Right hindlimb (tissue), 1 donor: ENCODE measurements around the gene LRRC42.
"Not testable (repeated sequence)": the region's sequence is repeated elsewhere in the genome, so short reads cannot be mapped to it uniquely, and the experiment has no call there.

Experiments used
- DNase-seq: peaks from one replicate; pipeline ENCODE4 v3.0.0-alpha.2; 2018

Gene LRRC42

DNA sequence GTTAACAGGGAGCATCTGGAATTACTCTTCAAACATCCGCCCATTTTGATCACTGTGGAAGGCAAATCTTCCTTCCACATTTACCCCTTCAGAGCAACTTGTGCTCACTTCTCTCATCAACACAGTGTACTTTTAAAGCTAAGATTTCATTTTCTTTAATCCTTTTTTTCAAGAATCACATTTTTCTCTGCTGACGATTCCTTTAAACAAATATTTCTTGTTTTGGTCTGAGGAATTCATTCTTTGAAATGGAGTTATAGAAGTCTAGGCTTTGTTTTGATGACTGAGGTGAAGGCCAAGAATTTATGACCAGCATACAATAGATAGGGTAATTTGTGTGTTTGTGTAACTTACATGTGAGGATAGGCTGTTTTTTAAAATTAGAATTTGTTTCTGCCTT lies 25.6 kb downstream of the LRRC42 start:
- no peak for DNase-seq

DNA sequence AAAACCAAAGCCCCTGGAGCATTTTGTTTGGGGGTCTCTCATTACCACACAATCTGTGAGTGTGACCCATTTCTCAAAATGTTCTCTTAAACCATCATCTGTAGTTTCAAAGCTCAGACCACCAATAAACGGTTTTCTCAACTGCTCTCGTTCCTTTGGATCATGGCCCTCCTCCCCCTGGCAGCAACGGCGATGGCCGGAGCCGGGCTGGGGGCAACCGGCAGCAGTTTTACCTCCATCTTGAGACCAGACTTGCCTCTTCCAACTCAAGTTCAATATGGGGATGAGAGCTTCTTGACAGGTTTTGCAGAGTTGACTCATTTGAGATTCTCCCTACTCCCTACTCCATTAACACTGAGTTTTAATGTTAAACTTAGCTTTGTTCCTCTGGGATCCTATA lies 29.7 kb downstream of the LRRC42 start:
- no peak for DNase-seq

DNA sequence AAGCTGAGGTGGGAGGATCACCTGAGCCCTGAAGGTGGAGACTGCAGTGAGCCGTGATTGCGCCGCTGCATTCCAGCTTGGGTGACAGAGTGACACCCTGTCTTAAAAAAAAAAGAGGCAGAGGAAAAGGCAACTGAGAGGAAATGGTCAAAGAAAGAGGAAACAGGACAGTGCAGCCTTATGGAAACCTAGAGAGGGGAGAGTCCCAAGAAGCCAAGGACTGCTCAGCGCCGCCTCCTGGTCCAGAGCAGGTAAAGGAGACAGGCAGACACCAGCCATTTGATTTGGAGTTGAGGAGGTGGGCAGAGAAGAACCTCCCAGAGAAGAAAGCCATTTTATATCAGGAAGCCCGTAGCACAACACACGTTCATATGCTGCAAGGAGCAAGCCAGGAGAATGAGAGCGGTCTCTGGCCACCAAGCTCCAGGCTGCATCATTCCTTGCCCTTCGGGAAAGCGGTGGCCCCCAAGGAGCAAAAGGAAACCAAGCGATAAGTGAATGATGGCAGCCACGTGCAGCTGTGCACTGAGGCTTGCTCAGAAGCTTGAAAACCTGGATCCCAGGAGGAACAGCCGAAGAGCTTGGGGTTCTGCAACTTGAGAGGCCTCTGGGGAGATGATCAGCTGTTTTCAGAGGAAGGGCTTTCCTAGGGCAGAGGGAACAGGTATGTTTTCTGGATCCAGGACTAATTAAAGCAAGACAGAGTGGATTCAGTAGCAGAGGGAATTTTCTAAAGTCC lies 33.7 kb downstream of the LRRC42 start:
- no peak for DNase-seq

DNA sequence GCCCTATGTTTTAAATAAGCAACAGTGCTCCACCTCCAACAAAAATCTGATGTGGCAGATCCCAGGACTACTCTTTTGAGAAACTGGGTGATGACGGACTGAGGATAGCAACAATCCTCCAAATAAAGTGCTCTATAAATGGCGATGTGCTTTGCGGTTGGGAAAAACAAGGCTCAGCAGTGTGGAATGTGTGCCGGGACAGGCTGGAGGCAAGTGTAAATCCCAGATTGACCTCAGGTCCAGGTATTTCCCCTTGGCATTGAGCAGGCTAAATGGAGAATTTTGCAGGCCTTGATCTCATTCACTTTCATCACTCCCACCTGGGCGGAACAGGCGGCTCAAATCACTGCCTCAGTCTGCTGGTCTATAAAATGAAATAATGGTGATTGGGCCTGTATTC lies 35.1 kb downstream of the LRRC42 start:
- no peak for DNase-seq

- DNase-seq: peak; percentile 69
Measured at GRCh38 chr1:53982034-53982762, 36.0 kb downstream of the LRRC42 start.

GRCh38 chr1:53982763-53983104 lies 36.6 kb downstream of the LRRC42 start:
- no peak for DNase-seq

DNA sequence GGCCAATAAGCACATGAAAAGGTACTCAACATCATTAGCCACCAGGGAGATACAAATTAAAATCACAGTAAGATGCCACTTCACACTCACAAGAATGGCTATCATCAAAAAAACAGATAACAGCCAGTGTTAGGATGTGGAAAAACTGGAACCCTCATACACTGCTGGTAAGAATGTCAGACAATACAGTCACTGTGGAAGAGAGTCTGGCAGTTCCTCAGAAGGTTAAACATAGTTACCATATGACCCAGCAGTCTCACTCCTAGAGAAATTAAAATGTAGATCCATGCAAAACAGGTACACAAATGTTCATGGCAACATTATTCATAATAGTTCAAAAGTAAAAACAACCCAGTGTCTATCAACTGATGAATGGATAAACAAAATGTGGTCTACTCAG lies 38.6 kb downstream of the LRRC42 start:
- DNase-seq: no peak

DNA sequence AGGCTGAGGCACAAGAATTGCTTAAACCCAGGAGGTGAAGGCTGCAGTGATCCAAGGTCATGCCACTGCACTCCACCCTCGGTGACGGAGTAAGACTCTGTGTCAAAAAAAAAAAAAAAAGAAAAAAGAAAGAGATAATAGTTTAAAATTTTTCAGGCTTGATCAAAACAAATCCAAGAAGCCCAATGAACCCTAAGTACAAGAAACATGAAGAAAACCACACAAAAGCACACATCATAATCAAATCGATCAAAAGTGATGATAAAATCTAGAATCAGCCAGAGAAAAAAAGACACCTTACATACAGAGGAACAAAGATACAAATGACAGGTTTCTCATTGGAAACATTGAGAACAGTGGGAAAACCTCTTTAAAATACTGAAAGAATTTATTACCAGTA lies 40.3 kb downstream of the LRRC42 start:
- no peak for DNase-seq

GRCh38 chr1:53987880-53988279 lies 41.7 kb downstream of the LRRC42 start:
- DNase-seq: no peak

- DNase-seq: no peak
Measured at GRCh38 chr1:53992085-53992874, 46.1 kb downstream of the LRRC42 start.

- DNase-seq: not testable (repeated sequence)
Measured at GRCh38 chr1:53994516-53994915, 48.4 kb downstream of the LRRC42 start.

DNA sequence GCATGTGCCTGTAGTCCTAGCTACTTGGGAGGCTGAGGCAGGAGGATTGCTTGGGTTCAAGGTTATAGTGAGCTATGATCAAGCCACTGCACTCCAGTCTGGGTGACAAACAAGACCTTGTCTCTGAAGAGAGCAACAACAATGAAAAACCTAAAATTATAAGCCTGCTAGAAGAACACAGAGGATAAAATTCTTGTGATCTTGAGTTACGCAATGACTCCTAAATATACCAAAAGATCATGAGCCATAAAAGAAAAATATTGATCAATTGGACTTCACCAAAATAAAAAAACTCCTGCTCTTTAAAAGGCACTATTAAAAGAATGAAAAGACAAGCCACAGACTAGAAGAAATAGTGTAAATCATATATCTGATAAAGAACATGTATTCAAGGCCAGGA lies 49.5 kb downstream of the LRRC42 start:
- DNase-seq: no peak

GRCh38 chr1:53998223-53998622 lies 52.1 kb downstream of the LRRC42 start:
- DNase-seq: no peak

GRCh38 chr1:53999920-54000319 lies 53.8 kb downstream of the LRRC42 start:
- no peak for DNase-seq

- DNase-seq: no peak
Measured at GRCh38 chr1:54001591-54001990, 55.4 kb downstream of the LRRC42 start.

- no peak for DNase-seq
Measured at GRCh38 chr1:54002544-54003248, 56.5 kb downstream of the LRRC42 start.

- DNase-seq: no peak
Measured at GRCh38 chr1:54003249-54003646, 57.1 kb downstream of the LRRC42 start.

DNA sequence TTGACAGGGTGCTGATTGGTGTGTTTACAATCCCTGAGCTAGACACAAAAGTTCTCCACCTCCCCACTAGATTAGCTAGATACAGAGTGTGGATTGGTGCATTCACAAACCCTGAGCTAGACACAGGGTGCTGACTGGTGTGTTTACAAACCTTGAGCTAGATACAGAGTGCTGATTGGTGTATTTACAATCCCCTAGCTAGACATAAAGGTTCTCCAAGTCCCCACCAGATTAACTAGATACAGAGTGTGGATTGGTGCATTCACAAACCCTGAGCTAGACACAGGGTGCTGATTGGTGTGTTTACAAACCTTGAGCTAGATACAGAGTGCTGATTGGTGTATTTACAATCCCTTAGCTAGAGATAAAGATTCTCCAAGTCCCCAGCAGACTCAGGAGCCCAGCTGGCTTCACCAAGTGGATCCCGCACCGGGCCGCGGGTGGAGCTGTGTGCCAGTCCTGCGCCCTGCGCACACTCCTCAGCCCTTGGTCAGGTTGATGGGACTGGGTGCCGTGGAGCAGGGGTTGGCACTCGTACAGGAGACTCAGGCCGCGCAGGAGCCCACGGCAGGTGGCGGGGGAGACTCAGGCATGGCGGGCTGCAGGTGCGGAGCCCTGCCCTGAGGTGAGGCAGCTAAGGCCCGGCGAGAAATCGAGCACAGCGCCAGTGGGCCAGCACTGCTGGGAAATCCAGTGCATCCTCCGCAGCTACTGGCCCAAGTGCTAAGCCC lies 57.8 kb downstream of the LRRC42 start:
- not testable (repeated sequence) for DNase-seq

DNA sequence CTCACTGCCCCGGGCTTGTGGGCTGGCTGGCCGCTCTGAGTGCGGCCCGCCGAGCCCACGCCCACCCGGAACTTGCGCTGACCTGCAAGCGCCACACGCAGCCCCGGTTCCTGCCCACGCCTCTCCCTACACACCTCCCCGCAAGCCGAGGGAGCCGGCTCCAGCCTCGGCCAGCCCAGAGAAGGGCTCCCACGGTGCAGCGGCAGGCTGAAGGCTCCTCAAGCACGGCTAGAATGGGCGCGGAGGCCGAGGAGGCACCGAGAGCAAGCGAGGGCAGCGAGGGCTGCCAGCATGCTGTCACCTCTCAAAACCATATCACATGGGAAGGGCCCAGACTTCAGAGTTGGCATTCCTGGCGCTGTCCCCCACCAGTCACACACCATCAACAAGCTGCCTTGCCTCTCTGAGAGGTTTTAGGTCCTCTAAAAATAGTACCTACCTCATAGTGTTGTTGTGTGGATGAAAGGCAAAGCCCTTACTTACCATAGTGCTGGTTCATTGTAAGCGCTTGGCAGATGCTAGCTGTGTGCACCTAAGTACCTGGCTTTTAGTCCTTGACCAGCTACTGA lies 58.4 kb downstream of the LRRC42 start:
- DNase-seq: no peak

DNA sequence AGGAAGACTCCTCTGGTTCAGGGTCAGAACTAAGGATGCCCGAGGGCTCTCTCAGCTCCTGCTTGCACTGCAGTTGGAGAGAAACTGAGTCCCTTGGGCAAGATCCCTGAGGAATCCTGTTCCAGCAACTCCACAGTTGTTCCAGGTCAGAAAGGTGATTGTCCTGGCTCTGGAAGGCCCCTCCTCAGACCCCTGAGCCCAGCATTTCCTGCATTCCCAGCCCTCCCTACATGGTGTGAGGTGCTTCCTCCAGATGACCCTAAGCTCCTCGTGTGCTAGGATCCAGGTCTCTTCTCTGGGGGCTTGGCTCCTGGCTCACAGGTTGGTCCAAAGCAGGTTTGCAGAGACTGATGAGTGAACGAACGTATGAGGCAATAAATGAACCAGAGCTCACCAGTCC lies 60.4 kb downstream of the LRRC42 start:
- DNase-seq: no peak

DNA sequence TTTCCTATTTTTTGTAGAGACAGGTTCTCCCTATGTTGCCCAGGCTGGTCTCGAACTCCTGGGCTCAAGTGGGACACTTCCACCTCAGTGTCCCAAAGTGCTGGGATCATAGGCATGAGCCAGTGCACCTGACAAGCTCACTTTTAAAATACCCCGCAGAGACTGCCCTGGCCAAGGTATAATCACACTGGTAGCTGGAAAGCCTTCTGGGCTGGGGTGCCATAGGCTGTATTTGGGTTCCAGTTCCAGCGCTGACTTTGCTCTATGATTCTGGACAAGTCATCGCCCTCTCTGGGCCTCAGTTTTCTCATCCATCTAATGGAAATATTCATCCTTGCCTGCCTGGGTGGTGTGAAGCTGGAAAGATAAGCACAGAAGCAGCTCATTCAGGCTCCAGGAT lies 61.5 kb downstream of the LRRC42 start:
- DNase-seq: no peak

DNA sequence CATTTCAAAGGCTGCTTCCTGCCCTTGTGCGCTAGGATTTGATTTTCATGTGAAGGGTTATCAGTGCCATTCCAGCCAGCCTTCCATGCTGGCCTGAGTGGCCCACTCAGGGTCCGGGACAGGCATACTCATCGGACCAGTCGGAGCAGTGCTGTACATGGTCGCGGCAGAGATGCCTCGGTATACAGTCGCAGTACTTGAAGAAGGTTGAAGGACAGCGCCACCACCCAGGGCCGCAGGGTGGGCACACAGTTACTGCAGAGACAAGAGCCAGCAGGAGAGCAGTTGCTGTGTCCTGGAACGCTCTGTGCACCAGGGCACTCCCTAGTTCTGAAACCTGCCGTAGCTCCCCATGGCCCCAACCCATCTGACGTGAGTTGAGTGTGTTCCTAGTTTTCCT lies 62.7 kb downstream of the LRRC42 start:
- no peak for DNase-seq
